ENCODE results near the gene PARD3B.

The PARD3B gene

DNA sequence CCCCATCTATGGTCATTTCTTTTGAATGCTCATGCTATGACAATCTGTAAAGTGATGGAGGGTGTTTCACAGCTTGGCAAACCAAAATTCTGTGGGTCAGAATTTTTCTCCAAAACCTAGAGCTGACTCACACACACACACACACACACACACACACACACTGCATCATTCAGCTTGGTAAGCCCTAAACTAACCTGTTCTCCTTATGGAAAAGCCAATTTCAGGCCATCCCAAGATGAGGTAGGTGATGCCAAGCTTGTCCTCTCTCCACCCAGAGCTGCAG lies 1092.0 kb downstream of the PARD3B start:
- Histone ChIP-seq H3K27ac (no peak overlapping the region), H3K4me3 (no peak overlapping the region)
- TF ChIP-seq, protein P1, sequence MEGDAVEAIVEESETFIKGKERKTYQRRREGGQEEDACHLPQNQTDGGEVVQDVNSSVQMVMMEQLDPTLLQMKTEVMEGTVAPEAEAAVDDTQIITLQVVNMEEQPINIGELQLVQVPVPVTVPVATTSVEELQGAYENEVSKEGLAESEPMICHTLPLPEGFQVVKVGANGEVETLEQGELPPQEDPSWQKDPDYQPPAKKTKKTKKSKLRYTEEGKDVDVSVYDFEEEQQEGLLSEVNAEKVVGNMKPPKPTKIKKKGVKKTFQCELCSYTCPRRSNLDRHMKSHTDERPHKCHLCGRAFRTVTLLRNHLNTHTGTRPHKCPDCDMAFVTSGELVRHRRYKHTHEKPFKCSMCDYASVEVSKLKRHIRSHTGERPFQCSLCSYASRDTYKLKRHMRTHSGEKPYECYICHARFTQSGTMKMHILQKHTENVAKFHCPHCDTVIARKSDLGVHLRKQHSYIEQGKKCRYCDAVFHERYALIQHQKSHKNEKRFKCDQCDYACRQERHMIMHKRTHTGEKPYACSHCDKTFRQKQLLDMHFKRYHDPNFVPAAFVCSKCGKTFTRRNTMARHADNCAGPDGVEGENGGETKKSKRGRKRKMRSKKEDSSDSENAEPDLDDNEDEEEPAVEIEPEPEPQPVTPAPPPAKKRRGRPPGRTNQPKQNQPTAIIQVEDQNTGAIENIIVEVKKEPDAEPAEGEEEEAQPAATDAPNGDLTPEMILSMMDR (IDR thresholded peaks at IDR 0.05) = no peak
- DNase-seq (ENCODE audit: low spot score) = no peak

DNA sequence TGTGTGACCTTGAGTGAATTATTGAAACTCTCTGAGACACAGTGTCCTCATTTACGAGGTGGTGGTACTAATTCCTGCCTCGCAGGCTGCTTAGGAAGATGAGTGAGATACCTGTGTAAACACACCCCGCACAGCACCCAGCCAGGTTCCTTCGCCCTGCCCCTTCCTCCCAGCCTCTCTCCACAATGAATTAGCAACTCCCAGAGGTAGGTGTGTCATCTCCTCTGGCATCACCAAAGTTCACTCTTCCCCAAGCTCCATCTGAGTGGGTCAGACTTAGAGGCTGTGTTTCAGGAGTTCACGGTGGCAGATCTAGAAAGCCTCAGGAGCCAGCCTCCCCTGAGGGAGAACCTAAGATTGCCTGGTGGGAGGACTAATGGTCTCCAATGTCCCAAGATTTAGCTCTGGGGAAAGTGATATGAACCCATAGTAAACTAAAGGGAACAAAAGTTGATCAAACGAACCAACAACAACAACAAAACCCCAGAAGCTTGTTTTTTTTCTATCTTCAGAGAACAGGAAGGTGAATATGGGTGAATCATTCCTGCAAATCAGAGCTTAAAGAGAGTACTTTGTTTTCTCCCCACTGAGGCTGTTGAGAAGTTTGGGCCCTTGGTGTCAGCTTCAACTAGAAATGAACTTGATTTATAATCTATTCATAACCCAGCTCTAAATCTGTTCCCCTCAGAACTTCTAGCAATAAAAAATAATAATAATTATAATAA lies 1092.7 kb downstream of the PARD3B start:
- no peak overlapping the region for H3K4me3 ChIP-seq
- DNase-seq (ENCODE audit: low spot score) = no peak
- no peak overlapping the region for H3K27ac ChIP-seq
- TF ChIP-seq, protein P1 (IDR thresholded peaks at IDR 0.05) = no peak

DNA sequence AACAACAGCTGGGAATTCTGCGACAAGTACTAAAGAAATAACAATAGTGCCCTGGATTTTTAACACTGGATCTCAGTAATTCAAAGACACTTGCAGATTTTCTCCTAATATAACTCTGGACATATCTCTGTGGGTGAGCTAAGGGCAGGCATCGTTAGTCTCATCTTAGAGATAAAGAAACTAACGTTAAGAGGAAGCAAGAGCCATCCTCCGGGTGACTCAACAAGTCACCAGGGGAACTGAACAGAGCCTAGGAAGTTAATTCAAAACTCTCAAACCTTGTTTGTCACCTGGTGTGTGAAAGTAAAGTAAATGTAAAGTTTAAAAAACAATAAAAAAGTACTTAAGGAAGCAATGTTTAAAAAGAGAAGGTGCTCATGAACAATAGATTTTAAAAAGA lies 1095.4 kb downstream of the PARD3B start:
- TF ChIP-seq, protein P1 (IDR thresholded peaks at IDR 0.05) = no peak
- no peak overlapping the region for H3K27ac ChIP-seq
- no peak for DNase-seq (ENCODE audit: low spot score)
- H3K4me3 ChIP-seq = no peak overlapping the region

DNA sequence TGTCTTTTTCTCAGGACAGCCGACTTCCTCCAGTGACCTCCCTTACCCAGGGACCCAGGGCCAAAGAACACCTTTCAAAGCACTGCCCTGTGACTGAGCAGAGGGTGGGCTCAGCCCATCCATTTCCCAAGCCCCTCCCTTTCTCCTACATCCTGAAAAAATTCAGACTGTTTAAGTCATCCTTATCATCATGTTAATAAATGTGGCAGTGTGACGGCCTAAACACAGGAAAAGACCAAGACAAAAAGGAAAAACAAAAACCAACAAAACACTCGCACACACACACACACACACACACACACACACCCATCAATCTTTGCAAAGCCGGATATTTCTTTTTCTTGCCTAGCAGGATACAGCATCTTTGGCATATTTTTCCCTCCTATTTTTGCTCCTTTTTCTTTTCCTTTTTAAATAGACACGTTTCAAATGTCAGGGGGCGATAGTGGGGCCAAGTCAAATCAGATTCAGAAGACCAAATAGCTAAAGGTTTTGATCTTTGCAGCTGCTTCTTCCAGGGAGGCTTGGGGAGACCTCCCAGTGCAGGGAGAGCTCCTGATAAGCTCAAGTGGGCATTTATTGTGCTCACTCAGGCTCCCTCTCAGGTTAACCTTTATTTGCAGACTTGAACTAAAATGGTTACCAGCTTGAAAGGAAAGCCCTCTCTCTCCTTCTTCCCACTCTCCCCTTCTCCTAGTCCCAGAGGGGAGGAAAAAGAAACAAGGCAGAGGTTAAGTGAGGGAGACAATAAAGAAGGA lies 1097.5 kb downstream of the PARD3B start:
- TF ChIP-seq, protein P1 (IDR thresholded peaks at IDR 0.05) = no peak
- no peak for DNase-seq (ENCODE audit: low spot score)
- no peak overlapping the region for H3K4me3 ChIP-seq
- H3K27ac ChIP-seq = no peak overlapping the region

DNA sequence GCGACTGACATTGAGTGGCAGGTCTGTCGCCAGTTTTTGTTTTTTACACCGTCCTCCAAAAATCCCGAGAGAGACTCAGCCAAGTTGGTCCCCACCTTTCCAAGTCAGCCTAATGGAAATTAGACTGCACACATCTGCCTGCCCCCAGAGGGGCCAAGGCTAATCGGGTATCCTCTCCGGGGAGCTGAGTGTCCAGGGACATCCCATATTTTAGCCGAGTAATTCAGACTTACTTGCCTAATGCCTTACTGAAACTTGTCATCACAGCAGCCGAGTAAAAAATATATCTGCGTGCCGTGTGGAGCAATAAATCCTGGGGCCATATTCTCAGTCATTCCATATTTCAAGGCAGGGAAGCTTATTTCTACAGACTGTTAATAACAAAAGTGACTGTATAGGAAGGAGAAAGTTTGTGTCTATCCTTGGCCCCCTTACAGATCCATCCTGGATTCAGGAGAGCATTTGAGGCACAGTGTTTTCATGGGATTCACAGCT lies 1098.2 kb downstream of the PARD3B start:
- DNase-seq (ENCODE audit: low spot score) = no peak
- Histone ChIP-seq H3K27ac (no peak overlapping the region), H3K4me3 (no peak overlapping the region)
- TF ChIP-seq, protein P1 (IDR thresholded peaks at IDR 0.05) = no peak

DNA sequence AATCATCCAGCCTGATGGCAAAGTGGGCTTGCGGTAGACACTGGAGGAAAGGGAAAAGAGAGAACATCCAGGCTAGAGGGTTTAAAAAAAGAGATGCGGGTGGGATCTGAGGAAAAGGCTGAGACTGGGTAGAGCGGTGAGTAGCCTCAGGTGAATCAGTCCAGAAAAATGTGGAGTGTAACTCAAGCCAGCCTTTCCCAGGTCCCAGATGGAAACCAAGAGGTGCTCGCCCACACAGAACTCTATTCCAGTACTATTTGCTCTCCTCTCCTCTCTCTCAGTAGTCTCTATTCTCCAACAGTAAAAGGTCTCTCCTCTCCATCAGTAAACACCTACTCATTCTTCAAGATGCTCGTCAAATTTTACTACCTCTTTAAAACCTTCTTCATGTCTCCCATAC lies 1098.7 kb downstream of the PARD3B start:
- TF ChIP-seq, protein P1 (IDR thresholded peaks at IDR 0.05) = no peak
- Histone ChIP-seq H3K4me3 (no peak overlapping the region), H3K27ac (no peak overlapping the region)
- no peak for DNase-seq (ENCODE audit: low spot score)

DNA sequence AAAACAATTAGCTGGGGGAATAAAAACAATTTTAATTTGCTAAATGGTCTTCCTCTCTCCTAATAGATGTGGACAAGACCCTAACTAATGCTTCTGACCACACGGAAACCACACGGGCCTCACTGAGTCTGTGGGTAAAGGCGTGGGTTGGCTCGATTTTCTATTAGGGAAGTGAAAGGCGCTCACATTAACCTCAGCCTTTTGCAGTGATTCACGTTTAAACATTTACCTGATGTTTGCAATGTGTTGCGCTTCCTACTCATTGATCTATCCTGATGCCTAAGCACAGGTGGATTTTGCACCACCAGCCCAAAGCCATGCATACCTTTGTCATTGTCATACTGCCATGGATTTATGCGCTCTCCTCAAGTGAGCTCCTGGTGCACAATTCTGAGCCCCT lies 1101.4 kb downstream of the PARD3B start:
- H3K27ac ChIP-seq = no peak overlapping the region
- TF ChIP-seq, protein P1 (IDR thresholded peaks at IDR 0.05) = no peak
- H3K4me3 ChIP-seq = no peak overlapping the region
- no peak for DNase-seq (ENCODE audit: low spot score)
